HG03439 (cell line): ENCODE results near the gene ZEB2.

ENCODE experiments used
- ATAC-seq: cut with Tn5 transposase; IDR thresholded peaks from one replicate; pipeline ENCODE4 v1.9.1; 2021; ENCODE audit warnings: mild to moderate bottlenecking, moderate library complexity; ENCODE audit not compliant: unreplicated experiment

Gene ZEB2

DNA sequence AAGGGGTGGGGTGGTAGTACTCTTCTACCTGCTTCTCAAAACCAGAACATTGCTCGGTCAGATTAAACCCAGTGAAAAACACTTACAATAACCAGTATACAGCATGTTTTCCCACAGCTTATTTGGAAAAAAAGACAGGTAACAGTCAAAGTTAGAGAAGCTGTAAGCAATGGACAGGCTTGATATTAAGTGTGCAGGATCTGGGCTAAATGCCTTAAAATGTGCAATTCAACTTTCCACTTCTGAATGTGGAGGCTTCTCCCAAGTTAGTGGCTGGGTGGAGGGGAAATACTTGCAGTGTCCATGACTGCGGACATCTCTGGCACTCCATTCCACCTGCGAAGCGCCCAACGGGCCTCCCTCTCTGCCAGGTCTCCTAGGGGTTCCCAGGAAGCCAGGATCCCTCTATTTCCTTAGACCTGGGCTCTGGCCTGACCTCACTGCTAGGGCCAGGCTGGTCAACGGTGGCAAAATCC, 5.3 kb downstream of the ZEB2 start:
- ATAC-seq = no peak

DNA sequence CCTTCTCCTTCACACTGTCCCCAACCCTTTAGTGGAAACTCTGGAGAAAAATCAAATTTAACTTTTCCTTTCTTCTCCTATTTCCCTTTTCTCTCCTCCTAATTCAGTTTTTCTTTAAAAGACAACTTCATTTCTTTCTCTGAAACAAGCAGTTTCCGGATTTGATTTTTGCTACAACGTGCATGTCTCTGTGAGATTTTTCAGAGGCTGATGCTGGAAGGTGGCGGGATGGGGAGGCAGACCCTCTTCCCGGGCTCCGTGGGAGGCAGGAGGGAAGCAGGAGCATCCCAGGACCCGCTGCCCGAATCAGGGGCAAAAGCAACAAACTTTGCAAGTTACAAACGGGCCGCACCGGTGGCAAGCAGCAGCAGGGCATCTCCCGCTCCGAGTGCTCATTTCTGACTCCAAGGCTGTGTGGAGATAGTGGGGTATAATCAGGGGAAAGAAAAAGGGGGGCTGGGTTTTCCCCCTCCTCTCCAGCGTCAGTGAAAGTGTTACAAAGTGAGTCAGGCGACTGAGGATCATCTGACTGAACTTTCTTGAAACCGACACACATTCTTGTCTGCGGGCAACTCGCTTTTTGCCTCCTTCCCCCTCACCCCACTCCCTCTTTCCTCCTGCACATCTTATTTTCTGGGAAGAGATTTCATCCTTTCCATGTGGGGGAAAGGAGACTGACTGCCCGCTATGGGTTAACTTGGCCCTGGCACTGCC, 6.4 kb downstream of the ZEB2 start:
- no peak for ATAC-seq

DNA sequence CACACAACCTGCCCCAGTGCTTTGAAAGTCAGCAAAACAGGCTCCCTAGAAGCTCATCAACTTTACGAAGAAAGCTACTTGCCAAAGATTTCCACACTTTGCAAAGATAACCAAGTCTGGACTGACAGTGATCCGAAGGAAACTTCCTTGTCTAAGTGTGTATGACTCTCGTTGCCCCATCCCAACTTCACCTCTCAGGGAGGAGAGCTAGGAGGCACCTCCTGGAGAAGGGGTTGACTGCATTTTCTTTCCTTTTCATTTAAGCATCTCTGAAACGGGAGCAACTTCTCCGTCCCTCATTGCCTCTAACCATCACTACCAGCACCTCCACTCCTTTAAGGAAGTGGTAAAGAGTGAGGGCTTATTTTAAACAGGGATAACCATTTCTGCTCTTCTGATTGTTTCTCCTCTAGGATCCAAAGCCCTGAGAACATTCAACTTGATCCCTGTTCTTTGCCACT, 7.0 kb downstream of the ZEB2 start:
- ATAC-seq = no peak

DNA sequence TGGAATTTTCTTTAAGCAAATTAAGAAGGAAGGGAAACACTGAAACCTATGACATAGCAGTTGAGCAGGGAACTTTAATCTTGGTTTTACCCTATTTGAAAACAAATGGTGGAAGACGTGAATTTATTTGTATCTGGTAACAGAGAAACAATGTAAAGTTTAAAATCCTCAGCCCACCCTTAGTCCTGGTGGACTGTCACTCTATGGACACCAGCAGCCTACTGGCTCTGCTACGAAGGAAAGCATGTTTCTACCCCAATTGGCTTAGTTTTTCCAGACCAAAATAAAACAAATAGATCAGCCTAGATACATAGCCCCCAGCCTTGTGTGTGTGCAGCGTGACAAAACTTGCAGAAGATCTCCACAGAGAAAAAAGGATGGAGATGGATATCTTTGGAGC, 7.4 kb downstream of the ZEB2 start:
- no peak for ATAC-seq

DNA sequence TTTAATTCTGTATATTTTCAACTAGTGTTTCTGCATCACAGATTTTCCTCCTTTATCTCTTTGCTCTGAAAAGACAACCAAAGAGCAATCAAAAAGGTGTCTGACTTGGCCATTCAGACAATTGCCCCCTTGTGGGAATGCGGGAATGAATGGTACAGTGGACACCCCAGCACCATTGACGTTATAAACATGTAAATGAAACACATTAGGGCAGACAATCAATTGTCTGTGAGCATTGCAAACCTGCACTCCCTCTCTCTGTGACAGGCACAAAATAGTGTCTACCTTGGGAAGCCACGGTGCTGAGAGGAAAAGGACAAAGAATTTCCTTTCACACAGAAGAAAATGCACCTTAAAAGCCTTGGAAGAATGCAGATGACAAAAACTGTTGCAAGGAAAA, 8.0 kb downstream of the ZEB2 start:
- no peak for ATAC-seq

DNA sequence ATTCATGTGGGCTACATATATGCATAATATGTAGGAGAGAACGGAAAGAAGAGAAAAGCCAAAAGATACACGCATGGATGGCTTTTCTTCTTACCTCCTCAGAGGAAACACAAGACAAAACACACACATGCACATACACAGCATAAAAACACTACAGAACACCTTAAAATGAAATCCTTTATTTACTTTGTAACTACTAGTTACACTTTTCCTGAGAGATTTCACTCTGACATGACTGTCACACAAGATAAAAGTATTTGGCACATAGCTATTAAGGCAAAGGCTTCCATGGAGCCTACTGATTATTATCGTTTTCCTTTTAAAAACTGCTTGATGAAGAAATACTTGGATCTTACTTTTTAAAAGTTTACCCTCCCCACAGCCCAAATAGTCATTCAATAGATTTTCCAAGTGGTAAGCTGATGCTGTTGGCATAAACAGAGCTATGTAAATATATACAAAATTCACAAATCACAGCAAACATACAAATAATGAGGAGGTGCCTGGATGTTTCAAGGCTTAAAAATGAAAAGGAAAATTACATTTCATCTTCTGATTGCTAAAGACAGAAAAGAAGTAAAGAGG, 8.6 kb downstream of the ZEB2 start:
- no peak for ATAC-seq

DNA sequence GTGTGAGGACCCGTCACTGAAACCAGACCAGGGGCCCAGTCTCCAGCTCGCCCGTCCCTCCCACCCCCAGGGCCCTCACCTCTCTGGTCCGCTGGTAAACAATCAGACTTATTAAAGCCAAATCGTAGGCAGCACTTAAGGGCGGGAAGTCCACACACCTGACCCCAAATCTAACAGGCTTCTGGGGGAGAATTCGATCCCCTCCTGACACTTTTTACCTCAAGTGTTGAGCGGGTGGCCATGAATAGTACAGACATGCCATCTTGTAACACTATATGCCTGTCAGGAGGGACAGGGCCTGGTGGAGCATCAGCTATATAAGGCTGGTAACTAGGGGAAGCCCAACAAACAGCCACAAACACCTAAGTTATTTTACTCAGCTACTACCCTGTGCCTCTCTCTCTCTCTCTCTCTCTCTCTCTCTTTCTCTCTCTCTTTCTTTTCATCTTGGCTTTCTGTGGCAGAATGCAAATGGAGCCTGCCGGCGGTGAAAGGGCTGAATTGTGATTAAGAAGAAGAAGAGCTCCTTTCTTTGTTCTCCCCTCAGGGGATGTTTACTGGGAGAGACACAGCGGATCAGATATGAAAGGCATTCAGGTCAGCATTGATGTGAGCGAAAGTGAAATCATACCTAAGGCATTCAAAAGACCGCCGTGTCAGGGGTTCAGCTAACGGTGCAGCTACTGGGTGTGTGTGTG, 9.5 kb downstream of the ZEB2 start:
- peak; percentile 67 for ATAC-seq

DNA sequence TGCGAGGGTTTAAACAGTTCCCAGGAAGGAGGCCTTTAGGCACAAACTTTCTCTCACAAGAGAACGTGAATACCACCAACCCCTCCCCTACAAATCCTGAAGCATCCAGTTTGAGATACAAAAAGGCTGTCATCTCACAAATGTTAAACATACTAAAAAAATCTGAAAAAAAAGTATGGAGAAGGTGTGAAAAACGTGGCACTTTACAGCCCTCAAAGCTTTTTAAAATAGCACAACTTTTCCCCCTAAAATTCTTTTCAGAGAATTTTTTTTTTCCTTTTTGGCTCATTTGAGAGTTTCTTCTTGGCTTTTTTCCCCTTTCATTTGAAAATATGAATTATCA, 10.1 kb downstream of the ZEB2 start:
- no peak for ATAC-seq

DNA sequence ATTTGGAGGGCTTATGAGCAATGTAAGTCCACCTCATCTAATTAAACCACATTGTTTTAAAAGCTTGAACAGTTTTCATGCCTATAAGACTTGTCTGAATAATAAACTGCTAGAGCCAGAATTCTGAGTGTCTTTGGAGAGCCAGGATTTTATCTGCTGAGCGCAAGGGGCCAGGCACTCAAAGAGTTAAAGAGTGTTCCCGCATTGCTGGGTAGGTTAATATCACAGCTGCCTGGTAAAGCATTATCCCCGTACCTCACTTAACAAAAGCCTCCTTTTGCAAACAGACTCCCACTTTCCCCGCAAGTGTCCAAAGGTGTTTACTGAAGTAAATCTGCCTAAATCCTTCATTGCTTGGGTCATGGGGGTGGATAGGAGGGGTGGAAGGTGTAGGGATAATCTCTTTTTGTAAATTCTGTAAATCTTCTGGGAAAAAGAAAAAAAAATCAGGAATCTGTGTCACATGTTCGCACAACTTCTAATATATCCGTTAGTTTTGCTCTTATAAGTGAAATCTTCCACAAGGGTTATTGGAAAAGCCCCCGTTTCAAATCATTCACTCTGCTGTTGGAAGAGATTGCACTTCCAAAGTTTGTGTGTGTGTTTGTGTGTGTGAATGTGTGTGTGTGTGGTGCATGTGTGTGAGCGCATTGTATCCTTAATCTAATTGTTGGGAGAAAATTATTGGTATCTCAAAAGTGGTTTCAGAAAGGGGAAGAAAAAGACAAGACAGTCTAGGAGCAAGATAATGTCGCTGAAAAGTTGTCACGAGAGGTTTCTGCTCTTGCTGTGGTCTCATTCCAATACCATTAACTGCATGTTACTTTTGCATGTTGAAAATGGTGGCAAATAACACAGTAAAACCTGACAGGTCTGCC, 10.7 kb downstream of the ZEB2 start:
- no peak for ATAC-seq

DNA sequence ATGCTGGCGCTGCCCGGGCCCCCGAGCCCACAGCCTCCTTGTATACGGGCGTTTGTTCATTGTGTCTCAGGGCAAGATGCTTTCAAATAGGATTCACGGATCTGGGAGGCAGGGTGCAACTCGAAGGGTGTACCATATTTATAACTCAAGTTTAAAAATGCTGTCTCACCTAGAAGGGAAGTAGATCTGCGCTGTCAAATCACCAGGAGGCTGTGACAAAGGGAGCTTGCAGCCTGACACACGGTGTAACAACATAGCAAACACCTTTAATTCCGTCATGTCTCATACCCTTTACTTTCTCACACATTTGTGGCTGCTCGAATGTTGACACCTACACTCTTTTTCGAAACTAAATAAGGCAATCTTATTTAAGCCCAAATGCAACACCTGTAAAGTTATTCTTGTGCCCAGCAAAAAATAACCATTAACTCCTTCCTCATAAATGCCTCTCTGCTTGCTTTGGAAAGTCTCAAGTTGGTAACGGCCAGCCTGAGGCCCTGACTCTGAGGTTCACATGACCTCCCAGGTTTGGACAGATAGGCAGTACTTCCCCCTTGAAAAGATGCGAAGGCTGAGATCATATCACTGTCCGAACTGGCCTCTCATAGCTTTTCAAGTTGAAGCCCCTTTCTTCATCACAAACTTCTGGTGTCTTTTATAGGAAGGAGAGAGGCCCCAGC, 11.6 kb downstream of the ZEB2 start:
- no peak for ATAC-seq

DNA sequence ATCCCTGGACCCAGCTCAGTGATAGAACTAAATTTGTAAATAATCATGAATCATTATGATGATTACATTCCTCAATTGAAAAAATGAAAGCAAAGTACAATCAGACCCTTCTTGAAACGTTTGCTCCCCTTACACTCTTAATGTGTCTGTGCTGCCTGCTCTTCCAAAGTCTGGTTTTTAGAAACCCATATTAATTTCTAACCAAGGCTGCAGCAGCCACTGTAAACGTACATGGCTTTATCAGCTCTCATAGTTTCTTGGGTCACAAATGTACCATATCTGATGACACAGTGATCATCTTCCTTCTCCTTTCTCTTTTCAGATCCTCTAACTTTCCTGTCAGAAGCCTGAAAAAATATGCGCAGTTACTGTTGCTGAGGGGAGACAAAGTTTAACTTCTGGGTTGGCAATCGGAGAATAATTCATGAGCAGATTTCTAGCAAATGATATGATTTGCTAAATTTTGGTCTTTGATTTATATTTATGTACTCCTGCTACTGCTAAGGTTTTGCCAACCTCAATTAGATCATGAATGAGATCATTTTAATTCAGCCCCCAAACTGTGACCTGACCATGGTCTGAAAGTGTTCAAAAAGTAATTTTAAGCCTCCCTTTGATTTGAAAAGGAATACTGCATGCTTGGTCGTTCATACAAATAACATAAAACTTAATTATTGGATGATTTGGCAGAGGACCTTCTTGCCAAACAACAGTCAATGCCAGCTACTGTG, 12.3 kb downstream of the ZEB2 start:
- ATAC-seq = no peak

DNA sequence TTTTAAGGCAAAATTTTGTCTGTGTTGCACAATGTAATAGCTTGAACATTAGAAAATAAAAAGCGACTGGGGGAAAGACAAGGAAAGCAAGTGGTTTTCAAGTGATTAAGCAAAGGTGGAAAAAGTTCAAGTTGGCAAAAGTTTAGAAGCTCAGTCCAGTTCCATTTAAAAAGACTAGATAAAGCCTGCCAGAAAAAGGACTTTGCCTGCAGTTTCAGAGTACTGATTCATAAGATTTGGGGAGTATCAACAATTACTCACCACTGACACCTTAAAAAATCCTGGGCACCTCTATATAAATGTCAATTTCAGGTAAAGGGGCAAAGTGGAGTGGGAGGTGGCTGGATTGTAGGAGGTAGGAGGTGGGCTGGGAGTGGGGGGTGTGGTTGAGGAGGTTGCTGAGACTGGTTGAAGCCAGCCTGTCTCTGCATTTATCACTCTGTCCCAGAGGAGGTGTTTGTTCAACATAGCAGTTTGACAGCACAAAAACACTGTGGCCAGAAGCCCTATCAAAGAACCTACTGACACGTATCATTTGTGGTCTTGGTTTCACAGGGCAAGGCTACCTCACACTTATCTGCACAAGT, 14.6 kb downstream of the ZEB2 start:
- ATAC-seq = no peak

DNA sequence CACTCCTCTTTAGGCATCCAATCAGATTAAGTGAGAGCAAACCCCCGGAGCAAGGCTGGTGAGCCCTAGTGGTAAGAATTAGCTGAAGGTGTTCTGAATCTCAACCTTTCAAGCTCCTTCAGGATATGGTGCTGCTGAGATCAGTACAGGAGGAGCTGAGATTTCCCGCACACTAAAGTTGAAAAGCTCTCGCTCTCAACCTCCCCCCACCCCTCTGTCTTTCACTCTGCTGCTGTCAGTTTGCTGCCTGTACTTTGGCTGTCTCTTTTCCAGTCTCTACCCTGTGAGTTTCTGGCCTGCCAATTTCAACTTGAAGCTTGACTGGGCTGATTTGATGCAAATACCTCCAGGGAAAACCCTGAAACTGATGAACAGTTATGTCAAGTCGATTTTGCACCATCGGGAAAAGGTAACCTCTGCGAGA, 15.7 kb downstream of the ZEB2 start:
- ATAC-seq = no peak

DNA sequence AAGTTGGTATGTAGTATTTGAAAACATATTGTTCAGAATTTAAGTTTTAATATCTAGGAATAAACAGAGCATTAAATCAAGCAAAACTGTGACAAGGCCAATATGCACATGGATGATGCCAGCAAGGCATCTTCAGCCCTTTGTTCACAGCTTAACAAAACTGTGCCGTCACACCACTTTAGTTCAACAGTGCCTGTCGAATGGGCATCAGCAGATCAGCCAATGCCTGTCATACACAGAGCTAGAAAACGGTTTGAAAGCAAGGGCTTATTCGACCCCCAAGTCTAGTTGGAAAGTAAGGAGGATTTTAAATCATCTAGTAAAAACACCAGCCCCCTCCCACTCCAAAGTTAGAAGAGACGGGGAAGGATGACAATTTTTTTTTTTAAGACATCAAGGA, 16.7 kb downstream of the ZEB2 start:
- ATAC-seq = no peak

DNA sequence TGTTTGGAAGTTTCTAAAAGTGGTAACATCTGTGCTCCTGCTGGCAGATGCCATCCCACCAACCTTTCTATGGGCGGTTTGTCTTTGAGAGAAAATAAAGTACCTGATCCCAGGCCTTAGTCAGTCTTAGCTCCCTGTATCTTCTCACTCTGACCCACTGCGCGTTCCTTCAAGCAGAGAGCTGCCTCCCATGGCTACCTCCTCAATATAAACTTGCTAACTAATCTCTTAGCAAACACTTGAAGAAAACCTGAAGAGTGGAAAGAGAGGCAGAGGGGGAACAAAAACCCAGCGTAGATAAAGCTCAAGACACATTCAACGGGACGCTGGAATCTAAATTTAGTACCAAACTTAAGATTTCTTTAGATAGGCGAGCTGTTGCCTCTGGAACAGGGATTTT, 17.6 kb downstream of the ZEB2 start:
- no peak for ATAC-seq

DNA sequence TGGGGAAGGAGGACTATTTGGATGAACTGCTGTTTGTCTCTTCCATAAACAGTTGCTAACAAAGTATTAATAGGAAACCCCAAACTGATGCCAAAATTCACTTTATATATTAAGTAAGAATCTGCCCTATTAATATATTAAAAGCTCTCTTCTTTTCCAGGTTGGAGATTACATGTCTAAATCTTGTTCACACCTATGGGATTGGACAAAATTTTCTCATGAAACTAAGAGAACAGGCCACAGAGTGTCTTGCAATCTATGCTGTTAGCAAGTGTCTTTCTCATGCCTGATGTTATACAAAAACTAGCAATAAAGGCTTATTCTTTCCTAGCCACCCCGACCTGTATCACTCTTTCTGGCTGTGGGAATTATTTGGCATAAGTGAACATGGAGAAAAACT, 18.3 kb downstream of the ZEB2 start:
- ATAC-seq = no peak

DNA sequence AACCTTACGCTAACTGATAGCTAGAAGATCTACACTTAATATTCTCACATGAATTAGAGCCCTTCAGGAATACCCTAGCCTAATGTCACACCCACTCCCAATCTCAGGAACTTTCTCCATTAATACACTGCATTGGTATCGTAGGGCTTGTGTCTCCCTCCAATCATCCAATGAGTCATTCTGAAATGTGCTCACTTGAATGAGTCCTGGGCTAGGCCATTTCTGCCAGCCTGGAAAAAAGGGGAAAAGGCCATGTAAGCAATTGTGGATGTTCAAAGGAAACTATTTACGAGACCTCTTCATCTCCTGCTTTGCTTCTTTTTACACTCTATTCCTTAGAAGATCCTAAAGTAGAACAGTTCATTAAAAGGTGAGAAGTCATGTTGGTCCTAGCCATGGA, 18.8 kb downstream of the ZEB2 start:
- no peak for ATAC-seq

DNA sequence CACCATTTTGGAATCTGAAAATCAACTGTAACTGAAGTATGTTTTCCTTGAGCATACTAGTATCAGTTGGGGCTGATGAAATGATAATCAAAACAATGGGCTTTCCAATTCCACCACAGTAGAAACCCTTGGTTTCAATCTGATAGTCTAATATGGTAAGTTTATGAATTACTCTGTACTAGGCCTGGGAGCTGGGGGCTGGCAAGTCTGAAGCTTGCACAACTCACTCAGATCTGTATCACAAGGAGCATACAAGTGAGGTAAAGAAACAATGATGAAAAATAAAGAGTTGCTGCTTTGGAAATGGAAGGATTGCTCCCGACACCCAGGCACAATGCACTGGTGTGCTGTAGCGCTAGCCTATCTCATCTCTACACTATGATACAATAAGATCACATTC, 19.4 kb downstream of the ZEB2 start:
- no peak for ATAC-seq

DNA sequence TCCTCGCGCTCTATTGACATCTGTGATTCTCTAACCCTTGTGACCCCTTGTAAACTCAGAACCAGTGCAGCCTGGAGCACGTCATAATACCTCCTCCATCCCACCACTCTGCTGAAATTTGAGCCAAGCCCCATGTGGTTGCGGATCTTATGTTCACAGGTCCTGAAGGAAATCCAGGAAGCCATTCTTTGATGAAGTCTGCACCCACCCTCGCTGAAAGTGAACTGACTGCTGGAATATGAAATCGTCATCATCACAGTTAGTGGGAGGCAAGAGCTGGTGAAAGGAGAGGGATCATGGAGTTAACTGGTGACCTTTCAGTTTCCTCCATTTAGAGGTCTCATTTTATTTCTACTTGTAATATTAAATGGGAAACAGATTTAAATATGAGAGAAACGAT, 21.6 kb downstream of the ZEB2 start:
- ATAC-seq = no peak
